Thoracic aorta (tissue), 2 donors: ENCODE results near the gene NUP160. TPM values are rescaled to one million over a fixed set of nuclear protein-coding genes. Genes with fewer than 3 reads are reported as not detected.

Experiments used
- ATAC-seq: fragments of 150-250 bp; one replicate; pipeline ENCODE4 v1.8.0; 2017; ENCODE audit warnings: low read depth; ENCODE audit not compliant: insufficient number of reproducible peaks, low FRiP score
- DNase-seq: peaks from one replicate; pipeline ENCODE4 v3.0.0-alpha.2; 2020; ENCODE audit warnings: low spot score
- H3K27ac ChIP-seq, 2 donors: fragments of 200-600 bp; sonication (generic); 1 replicate in 1 of 2; 2 replicates in 1 of 2; pipeline ENCODE4 v1.5.1; 2016; ENCODE audit warnings: mild to moderate bottlenecking in 2 of 2, moderate library complexity in 2 of 2
- H3K27me3 ChIP-seq: fragments of 200-600 bp; sonication (generic); replicated peaks from 2 replicates; pipeline ENCODE4 v1.6.0; 2016; ENCODE audit warnings: mild to moderate bottlenecking; ENCODE audit not compliant: insufficient read depth
- H3K36me3 ChIP-seq: fragments of 200-600 bp; sonication (generic); one replicate; pipeline ENCODE4 v1.5.1; 2016
- H3K4me1 ChIP-seq, 2 donors: fragments of 200-600 bp; sonication (generic); 1 replicate in 1 of 2; 2 replicates in 1 of 2; pipeline versions ENCODE4 v1.5.1 to v1.6.0; 2016; ENCODE audit warnings: low read depth in 2 of 2, mild to moderate bottlenecking in 1 of 2; ENCODE audit not compliant: control insufficient read depth in 1 of 2
- H3K4me3 ChIP-seq: fragments of 200-600 bp; sonication (generic); 2 replicates; pipeline ENCODE4 v1.5.1; 2016; ENCODE audit warnings: mild to moderate bottlenecking
- H3K9me3 ChIP-seq: fragments of 200-600 bp; sonication (generic); 2 replicates; pipeline ENCODE4 v1.5.1; 2016
- total RNA-seq, 2 donors: library from RNA; depleted of rRNA; stranded (reverse); fragments of >200 nt; gene quantifications; one replicate each; pipeline versions ENCODE4 v1.1.0 to v1.2.3, GENCODE V29; 2016
- TF ChIP-seq, protein P1 (sequence below): fragments of 200-600 bp; sonication (generic); IDR thresholded peaks from one replicate; pipeline ENCODE4 v1.5.1; 2019; ENCODE audit warnings: antibody characterized with exemption

The NUP160 gene
- total RNA-seq, 2 donors from 2014 or later: 22.2 to 40.8 TPM

DNA sequence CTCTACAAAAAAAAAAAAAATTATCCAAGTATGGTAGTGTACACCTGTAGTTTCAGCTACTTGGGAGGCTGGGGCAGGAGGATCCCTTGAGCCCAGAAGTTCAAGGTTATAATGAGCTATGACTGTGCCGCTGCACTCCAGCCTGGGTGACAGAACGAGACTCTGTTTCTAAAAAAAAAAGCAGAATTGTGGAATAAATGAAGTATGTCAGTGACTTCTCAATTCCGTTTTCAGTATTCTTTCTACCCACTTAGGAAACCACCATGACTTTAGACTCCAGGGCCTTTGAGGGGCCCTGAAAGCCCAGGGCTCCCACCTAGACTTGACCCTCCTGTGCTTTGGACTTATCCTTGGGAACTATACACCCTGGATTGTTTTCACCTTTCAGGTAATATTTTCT, 6.5 kb upstream of the NUP160 start:
- Histone ChIP-seq H3K9me3 (no peaks in the 10 kb centered on the region), H3K27ac (no peak overlapping the region), H3K36me3 (no peaks in the 10 kb centered on the region), H3K4me1 (peaks cover 0 to 12% of the 10 kb centered on the region in 2 donors), H3K4me3 (no peak overlapping the region), H3K27me3 (no peaks in the 10 kb centered on the region)
- DNase-seq (no peak), ATAC-seq (no peak)
- TF ChIP-seq, protein P1, sequence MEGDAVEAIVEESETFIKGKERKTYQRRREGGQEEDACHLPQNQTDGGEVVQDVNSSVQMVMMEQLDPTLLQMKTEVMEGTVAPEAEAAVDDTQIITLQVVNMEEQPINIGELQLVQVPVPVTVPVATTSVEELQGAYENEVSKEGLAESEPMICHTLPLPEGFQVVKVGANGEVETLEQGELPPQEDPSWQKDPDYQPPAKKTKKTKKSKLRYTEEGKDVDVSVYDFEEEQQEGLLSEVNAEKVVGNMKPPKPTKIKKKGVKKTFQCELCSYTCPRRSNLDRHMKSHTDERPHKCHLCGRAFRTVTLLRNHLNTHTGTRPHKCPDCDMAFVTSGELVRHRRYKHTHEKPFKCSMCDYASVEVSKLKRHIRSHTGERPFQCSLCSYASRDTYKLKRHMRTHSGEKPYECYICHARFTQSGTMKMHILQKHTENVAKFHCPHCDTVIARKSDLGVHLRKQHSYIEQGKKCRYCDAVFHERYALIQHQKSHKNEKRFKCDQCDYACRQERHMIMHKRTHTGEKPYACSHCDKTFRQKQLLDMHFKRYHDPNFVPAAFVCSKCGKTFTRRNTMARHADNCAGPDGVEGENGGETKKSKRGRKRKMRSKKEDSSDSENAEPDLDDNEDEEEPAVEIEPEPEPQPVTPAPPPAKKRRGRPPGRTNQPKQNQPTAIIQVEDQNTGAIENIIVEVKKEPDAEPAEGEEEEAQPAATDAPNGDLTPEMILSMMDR: no peak

DNA sequence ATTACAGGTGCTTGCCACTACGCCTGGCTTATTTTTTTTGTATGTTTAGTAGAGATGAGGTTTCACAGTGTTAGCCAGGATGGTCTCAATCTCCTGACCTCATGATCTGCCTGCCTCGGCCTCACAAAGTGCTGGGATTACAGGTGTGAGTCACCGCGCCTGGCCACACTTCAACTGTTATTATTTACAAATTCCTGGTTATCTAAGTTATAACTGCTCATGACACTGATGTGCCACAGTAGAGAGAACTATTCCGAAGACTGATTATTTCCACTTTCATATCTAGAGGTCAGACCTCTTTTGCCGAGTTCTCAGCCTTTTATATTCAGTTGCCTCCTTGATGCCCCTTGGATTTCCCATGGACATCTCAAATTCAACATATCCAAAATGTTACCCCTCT, 3.9 kb upstream of the NUP160 start:
- Histone ChIP-seq H3K4me3 (no peak overlapping the region), H3K27me3 (no peaks in the 10 kb centered on the region), H3K27ac (no peak overlapping the region), H3K36me3 (no peaks in the 10 kb centered on the region), H3K4me1 (peaks cover 2 to 13% of the 10 kb centered on the region in 2 donors), H3K9me3 (no peaks in the 10 kb centered on the region)
- no peak for DNase-seq
- ATAC-seq: no peak
- TF ChIP-seq, protein P1: no peak

DNA sequence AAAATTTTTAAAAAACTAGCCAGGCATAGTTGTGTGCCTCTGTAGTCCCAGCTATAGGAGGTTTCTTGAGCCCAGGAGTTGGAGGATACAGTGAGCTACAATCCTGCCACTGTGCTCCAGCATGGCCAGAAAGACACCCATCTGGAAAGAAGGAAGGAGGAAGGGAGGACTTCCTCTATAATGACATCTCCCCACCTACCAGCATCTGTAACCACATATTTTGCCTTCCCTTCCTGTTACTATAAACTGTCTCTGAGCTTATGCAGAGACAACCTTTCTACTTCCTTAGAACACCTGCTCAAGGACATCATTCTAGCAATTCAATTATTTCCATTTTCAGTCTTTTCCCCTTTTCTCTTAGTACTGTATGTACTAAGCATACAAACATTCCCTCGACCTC, 2.2 kb upstream of the NUP160 start:
- DNase-seq (no peak), ATAC-seq (no peak)
- Histone ChIP-seq H3K4me3 (no peak overlapping the region), H3K36me3 (no peaks in the 10 kb centered on the region), H3K4me1 (peaks cover 3 to 16% of the 10 kb centered on the region in 2 donors), H3K27me3 (no peaks in the 10 kb centered on the region), H3K27ac (no peak overlapping the region), H3K9me3 (no peaks in the 10 kb centered on the region)
- TF ChIP-seq, protein P1: no peak

DNA sequence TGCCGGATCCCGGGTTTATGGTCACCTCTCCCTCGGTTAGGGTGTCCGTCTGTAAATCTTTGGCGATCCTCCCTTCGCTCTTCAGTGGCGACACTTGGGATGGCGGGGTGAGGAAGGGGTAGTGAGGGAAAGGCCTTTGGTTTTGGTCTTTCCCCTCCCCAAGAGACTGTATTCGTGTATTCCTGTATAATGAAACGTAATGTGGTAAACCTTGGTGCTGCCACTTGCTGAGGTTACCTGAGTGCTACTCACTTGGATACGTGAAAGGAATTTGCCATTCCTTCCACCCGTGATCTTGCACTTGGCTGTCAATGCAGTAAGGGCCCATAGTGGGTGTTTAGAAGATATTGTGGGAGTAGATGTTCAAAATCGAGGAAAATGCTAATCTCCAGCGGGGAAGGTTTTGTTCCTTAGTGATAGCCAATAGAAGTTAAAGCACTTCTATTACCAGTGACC, 578 bp upstream of the NUP160 start:
- no peaks in the 10 kb centered on the region for H3K27me3 ChIP-seq
- no peak for ATAC-seq
- TF ChIP-seq, protein P1: no peak
- peak overlapping the region; percentile 87 to 90 for H3K27ac ChIP-seq
- H3K4me3 ChIP-seq: peak overlapping the region; percentile 84
- no peaks in the 10 kb centered on the region for H3K36me3 ChIP-seq
- H3K4me1 ChIP-seq: peaks cover 3 to 16% of the 10 kb centered on the region in 2 donors
- no peaks in the 10 kb centered on the region for H3K9me3 ChIP-seq
- DNase-seq: no peak

DNA sequence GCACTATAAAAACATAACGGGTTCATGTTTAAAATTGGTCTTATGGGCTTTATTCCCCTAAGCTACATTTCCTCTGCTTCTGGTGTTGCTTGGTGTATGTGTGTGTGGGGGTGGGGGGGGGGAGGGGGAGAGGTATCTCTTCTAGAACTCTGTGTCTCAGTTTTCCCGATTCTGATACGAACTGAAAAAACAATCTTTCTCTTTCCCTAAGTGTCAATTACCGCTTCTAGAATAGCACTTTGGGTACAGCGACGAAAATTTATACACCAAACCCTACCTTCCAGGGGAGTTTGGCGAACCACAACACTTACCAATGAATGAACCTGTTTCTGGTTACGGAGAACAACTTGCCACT, 636 bp downstream of the NUP160 start:
- Histone ChIP-seq H3K27me3 (no peaks in the 10 kb centered on the region), H3K9me3 (no peaks in the 10 kb centered on the region), H3K36me3 (peaks cover 7% of the 10 kb centered on the region), H3K4me3 (peak overlapping the region; percentile 84), H3K4me1 (peaks cover 3 to 16% of the 10 kb centered on the region in 2 donors), H3K27ac (peak overlapping the region; percentile 87 to 90)
- ATAC-seq (no peak), DNase-seq (no peak)
- TF ChIP-seq, protein P1: no peak
